Mesendoderm (in vitro differentiated cells): Measurements from ENCODE around the gene AKTIP.
A peak's percentile ranks its signal among the peaks of the same experiment; 100 is the strongest.

ENCODE experiments used
- DNase-seq: peaks from one replicate; pipeline ENCODE4 v3.0.0; 2013
- H2AK5ac ChIP-seq: 2 replicates; pipeline ENCODE4 v1.6.1; 2013; ENCODE audit warnings: low read length, inconsistent platforms
- H2BK120ac ChIP-seq: 2 replicates; pipeline ENCODE4 v1.6.1; 2013; ENCODE audit warnings: low read depth, mild to moderate bottlenecking, low read length, moderate library complexity, mixed read lengths
- H2BK15ac ChIP-seq: replicated peaks from 2 replicates; pipeline ENCODE4 v1.6.1; 2013; ENCODE audit warnings: low read depth, mild to moderate bottlenecking, moderate library complexity
- H2BK5ac ChIP-seq: 2 replicates; pipeline ENCODE4 v1.6.1; 2013; ENCODE audit warnings: low read length, inconsistent platforms
- H3K18ac ChIP-seq: 2 replicates; pipeline ENCODE4 v1.6.1; 2013; ENCODE audit warnings: mild to moderate bottlenecking, low read length, mixed read lengths
- H3K23ac ChIP-seq: one replicate; pipeline ENCODE4 v1.6.1; 2013; ENCODE audit warnings: low read length
- H3K27ac ChIP-seq: 2 replicates; pipeline ENCODE4 v1.5.1; 2013; ENCODE audit warnings: low read depth, mild to moderate bottlenecking, inconsistent platforms, low read length, moderate library complexity
- H3K27me3 ChIP-seq: 2 replicates; pipeline ENCODE4 v1.6.1; 2013; ENCODE audit warnings: low read length, control low read depth, mild to moderate bottlenecking, inconsistent platforms; ENCODE audit not compliant: insufficient read depth, poor library complexity
- H3K36me3 ChIP-seq: 2 replicates; pipeline ENCODE4 v1.6.1; 2013; ENCODE audit warnings: low read length, inconsistent platforms; ENCODE audit not compliant: control insufficient read depth, insufficient read depth
- H3K4ac ChIP-seq: one replicate; pipeline ENCODE4 v1.6.1; 2013; ENCODE audit warnings: low read depth, mild to moderate bottlenecking, low read length, moderate library complexity
- H3K4me1 ChIP-seq: 2 replicates; pipeline ENCODE4 v1.6.1; 2013; ENCODE audit warnings: low read depth, low read length, inconsistent platforms; ENCODE audit not compliant: control insufficient read depth
- H3K4me2 ChIP-seq: 2 replicates; pipeline ENCODE4 v1.6.1; 2013; ENCODE audit warnings: low read length
- H3K4me3 ChIP-seq: 2 replicates; pipeline ENCODE4 v1.5.1; 2013; ENCODE audit warnings: mild to moderate bottlenecking, low read length
- H3K56ac ChIP-seq: one replicate; pipeline ENCODE4 v1.6.1; 2013; ENCODE audit warnings: low read length
- H3K79me1 ChIP-seq: 2 replicates; pipeline ENCODE4 v1.6.1; 2013; ENCODE audit warnings: low read length, inconsistent platforms
- H3K79me2 ChIP-seq: 2 replicates; pipeline ENCODE4 v1.6.1; 2013; ENCODE audit warnings: mild to moderate bottlenecking, low read length; ENCODE audit not compliant: control insufficient read depth, insufficient read depth
- H3K9ac ChIP-seq: 2 replicates; pipeline ENCODE4 v1.6.1; 2013; ENCODE audit warnings: low read length, inconsistent platforms
- H4K5ac ChIP-seq: one replicate; pipeline ENCODE4 v1.6.1; 2013; ENCODE audit warnings: low read length
- H4K8ac ChIP-seq: one replicate; pipeline ENCODE4 v1.6.1; 2013; ENCODE audit warnings: low read depth, mild to moderate bottlenecking, control low read depth, low read length, moderate library complexity
- WGBS: extraction: QIAGEN DNeasy Blood & Tissue Kit; methylation state at CpG from one replicate; pipeline ENCODE4 v1.1.7; 2013; ENCODE audit warnings: low lambda C conversion rate, missing lambda C conversion rate; ENCODE audit not compliant: insufficient coverage; ENCODE audit errors: extremely low coverage; 5-methylcytosine and 5-hydroxymethylcytosine counted together

Gene AKTIP

GRCh38 chr16:53501216-53501859 lies 1.7 kb downstream of the AKTIP start:
- WGBS, result no CpG with 5 or more reads among the region's 9 CpGs
- Histone ChIP-seq H3K4ac (no peak overlapping the region), H4K5ac (no peak overlapping the region)

GRCh38 chr16:53498984-53499383 lies 4.0 kb downstream of the AKTIP start:
- Histone ChIP-seq H3K4me1 (peaks cover 7% of the 10 kb centered on the region), H2BK15ac (no peak overlapping the region), H3K56ac (no peak overlapping the region), H4K5ac (no peak overlapping the region), H3K4me3 (no peak overlapping the region), H2AK5ac (no peak overlapping the region), H3K18ac (no peak overlapping the region), H2BK120ac (no peak overlapping the region), H2BK5ac (no peak overlapping the region), H3K27me3 (no peaks in the 10 kb centered on the region), H3K4me2 (no peak overlapping the region), H3K4ac (no peak overlapping the region), H3K27ac (no peak overlapping the region), H3K9ac (no peak overlapping the region), H3K79me1 (peaks cover 5% of the 10 kb centered on the region), H3K36me3 (no peaks in the 10 kb centered on the region), H4K8ac (no peak overlapping the region), H3K79me2 (peaks cover 4% of the 10 kb centered on the region), H3K23ac (no peak overlapping the region)
- no peak for DNase-seq
- WGBS, result no CpG with 5 or more reads among the region's 4 CpGs

More at GRCh38 chr16:53501216-53501859, 1.7 kb downstream of the AKTIP start:
- peak; percentile 69 for DNase-seq
- H2BK15ac ChIP-seq, result no peak overlapping the region
- no peak overlapping the region for H3K56ac ChIP-seq
- H4K8ac ChIP-seq, result no peak overlapping the region
- no peaks in the 10 kb centered on the region for H3K27me3 ChIP-seq
- H3K4me1 ChIP-seq, result peaks cover 14% of the 10 kb centered on the region
- no peak overlapping the region for H2BK120ac ChIP-seq
- H3K9ac ChIP-seq, result peak overlapping the region; percentile 29
- no peaks in the 10 kb centered on the region for H3K36me3 ChIP-seq
- H3K79me2 ChIP-seq, result peaks cover 4% of the 10 kb centered on the region
- H3K18ac ChIP-seq, result no peak overlapping the region
- H3K79me1 ChIP-seq, result peaks cover 5% of the 10 kb centered on the region
- no peak overlapping the region for H3K4me3 ChIP-seq
- no peak overlapping the region for H2AK5ac ChIP-seq
- H3K27ac ChIP-seq, result no peak overlapping the region
- peak overlapping the region; percentile 21 for H3K4me2 ChIP-seq
- no peak overlapping the region for H3K23ac ChIP-seq
- no peak overlapping the region for H2BK5ac ChIP-seq

GRCh38 chr16:53495325-53495724 lies 7.7 kb downstream of the AKTIP start:
- Histone ChIP-seq H3K9ac (no peak overlapping the region), H3K4ac (no peak overlapping the region), H3K79me2 (no peaks in the 10 kb centered on the region), H3K27ac (no peak overlapping the region), H3K18ac (no peak overlapping the region), H3K56ac (no peak overlapping the region), H4K8ac (no peak overlapping the region), H3K36me3 (no peaks in the 10 kb centered on the region), H2BK5ac (no peak overlapping the region), H2AK5ac (no peak overlapping the region), H3K4me2 (no peak overlapping the region), H3K23ac (no peak overlapping the region), H3K79me1 (no peaks in the 10 kb centered on the region), H4K5ac (no peak overlapping the region), H3K4me1 (no peaks in the 10 kb centered on the region), H2BK15ac (no peak overlapping the region), H2BK120ac (no peak overlapping the region), H3K27me3 (no peaks in the 10 kb centered on the region), H3K4me3 (no peak overlapping the region)
- WGBS, result no CpG with 5 or more reads among the region's 4 CpGs
- DNase-seq, result peak; percentile 43

GRCh38 chr16:53494636-53495035 lies 8.4 kb downstream of the AKTIP start:
- Histone ChIP-seq H2BK15ac (no peak overlapping the region), H3K4me3 (no peak overlapping the region), H2AK5ac (no peak overlapping the region), H3K4ac (no peak overlapping the region), H4K8ac (no peak overlapping the region), H3K56ac (no peak overlapping the region), H3K79me2 (no peaks in the 10 kb centered on the region), H3K4me1 (no peaks in the 10 kb centered on the region), H3K79me1 (no peaks in the 10 kb centered on the region), H4K5ac (no peak overlapping the region), H3K9ac (no peak overlapping the region), H2BK120ac (no peak overlapping the region), H3K27ac (no peak overlapping the region), H3K18ac (no peak overlapping the region), H3K23ac (no peak overlapping the region), H2BK5ac (no peak overlapping the region), H3K4me2 (no peak overlapping the region), H3K36me3 (no peaks in the 10 kb centered on the region), H3K27me3 (no peaks in the 10 kb centered on the region)
- no peak for DNase-seq
- WGBS, result no CpG with 5 or more reads among the region's 6 CpGs

GRCh38 chr16:53492503-53492902 lies 10.5 kb downstream of the AKTIP start:
- Histone ChIP-seq H4K8ac (no peak overlapping the region), H3K4me1 (no peaks in the 10 kb centered on the region), H3K79me1 (no peaks in the 10 kb centered on the region), H3K79me2 (no peaks in the 10 kb centered on the region), H3K18ac (no peak overlapping the region), H3K36me3 (no peaks in the 10 kb centered on the region), H3K9ac (no peak overlapping the region), H4K5ac (no peak overlapping the region), H3K56ac (no peak overlapping the region), H2BK120ac (no peak overlapping the region), H3K4ac (no peak overlapping the region), H2BK5ac (no peak overlapping the region), H3K23ac (no peak overlapping the region), H2AK5ac (no peak overlapping the region), H3K4me3 (no peak overlapping the region), H3K27ac (no peak overlapping the region), H3K27me3 (no peaks in the 10 kb centered on the region), H3K4me2 (no peak overlapping the region), H2BK15ac (no peak overlapping the region)
- WGBS, result 100% methylated on average over 1 of the region's 1 CpG
- DNase-seq, result no peak

GRCh38 chr16:53489755-53490154 lies 13.3 kb downstream of the AKTIP start:
- Histone ChIP-seq H3K18ac (no peak overlapping the region), H3K56ac (no peak overlapping the region), H3K23ac (no peak overlapping the region), H4K8ac (no peak overlapping the region), H3K27ac (no peak overlapping the region), H3K79me1 (no peaks in the 10 kb centered on the region), H3K4ac (no peak overlapping the region), H3K4me1 (no peaks in the 10 kb centered on the region), H4K5ac (no peak overlapping the region), H3K9ac (no peak overlapping the region), H3K4me3 (no peak overlapping the region), H3K79me2 (no peaks in the 10 kb centered on the region), H2AK5ac (no peak overlapping the region), H3K4me2 (no peak overlapping the region), H3K36me3 (peaks cover 2% of the 10 kb centered on the region), H2BK120ac (no peak overlapping the region), H3K27me3 (no peaks in the 10 kb centered on the region), H2BK5ac (no peak overlapping the region), H2BK15ac (no peak overlapping the region)
- no CpG with 5 or more reads among the region's 1 CpG for WGBS
- no peak for DNase-seq
